GM21423 (cell line): ENCODE results near the gene TRAPPC14.

ENCODE experiments used
- ATAC-seq: cut with Tn5 transposase; IDR thresholded peaks from one replicate; pipeline ENCODE4 v1.9.1; 2021; ENCODE audit warnings: mild to moderate bottlenecking, moderate library complexity; ENCODE audit not compliant: unreplicated experiment

The TRAPPC14 gene

DNA sequence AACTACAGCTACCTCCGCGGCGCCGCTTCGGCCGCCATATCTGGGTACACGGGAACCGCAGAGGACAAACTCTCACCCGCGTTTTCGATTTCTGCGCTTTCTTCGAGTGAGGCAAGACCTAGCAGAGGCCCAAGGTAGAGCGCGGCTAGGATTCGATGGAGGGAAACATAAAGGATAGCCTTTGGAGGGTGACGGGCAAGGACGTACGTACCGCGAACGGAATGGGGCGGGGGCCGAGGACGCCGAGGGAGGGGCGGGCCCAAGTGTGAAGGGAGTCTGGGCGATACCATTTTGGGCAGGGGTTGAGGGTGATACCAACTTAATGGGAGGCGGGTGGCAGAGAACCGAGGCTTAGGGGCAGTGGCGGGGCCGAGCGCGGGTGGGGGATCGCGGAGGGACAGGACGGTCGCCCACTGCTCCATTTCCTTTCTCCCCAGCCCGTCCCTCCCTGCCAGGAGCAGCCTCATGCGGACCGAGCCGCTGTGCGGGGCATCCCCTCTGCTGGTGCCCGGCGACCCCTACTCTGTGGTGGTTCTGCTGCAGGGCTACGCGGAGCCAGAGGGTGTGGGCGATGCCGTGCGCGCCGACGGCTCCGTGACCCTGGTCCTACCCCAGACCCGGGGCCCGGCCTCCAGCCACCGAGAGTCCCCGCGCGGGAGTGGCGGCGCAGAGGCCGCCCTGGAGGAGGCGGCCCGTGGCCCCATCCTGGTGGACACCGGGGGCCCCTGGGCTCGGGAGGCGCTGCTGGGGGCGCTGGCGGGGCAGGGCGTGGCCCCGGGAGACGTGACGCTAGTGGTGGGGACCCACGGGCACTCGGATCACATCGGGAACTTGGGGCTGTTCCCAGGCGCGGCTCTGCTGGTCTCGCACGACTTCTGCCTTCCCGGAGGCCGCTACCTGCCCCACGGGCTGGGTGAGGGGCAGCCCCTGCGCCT, 31.3 kb downstream of the TRAPPC14 start, which contains the start of gene MBLAC1:
MBLAC1 (plus strand) TSS at position 37 of the 935 bp plus-strand sequence; CDS start at position 466, 429 bp downstream.
- ATAC-seq = peak; percentile 54

DNA sequence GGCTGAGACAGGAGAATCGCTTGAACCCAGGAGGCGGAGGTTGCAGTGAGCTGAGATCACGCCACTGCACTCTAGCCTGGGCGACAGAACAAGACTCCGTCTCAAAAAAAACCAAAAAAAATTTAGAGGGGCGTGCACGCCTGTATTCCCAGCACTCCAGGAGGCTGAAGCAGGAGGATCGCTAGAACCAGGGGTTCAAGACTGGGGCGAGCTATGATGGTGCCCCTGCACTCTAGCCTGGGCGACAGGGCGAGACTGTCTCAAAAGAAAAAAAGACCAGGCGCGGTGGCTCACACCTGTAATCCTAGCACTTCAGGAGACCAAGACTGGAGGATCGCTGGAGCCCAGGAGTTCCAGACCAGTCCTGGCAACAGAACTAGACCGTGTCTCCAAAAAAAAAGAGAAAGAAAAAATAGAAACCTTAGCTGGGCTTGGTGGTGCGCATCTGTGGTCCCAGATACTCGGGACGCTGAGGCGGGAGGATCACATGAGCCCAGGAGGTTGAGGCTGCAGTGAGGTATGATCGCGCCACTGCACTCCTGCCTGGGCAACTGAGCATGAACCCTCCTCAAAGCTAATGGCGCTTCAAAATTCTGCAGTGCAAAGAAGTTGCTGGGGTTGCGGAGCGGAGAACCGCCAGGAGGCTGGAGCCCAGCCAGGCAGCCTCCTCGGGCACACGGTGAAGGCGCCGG, 32.1 kb downstream of the TRAPPC14 start:
- peak; percentile 13 for ATAC-seq

DNA sequence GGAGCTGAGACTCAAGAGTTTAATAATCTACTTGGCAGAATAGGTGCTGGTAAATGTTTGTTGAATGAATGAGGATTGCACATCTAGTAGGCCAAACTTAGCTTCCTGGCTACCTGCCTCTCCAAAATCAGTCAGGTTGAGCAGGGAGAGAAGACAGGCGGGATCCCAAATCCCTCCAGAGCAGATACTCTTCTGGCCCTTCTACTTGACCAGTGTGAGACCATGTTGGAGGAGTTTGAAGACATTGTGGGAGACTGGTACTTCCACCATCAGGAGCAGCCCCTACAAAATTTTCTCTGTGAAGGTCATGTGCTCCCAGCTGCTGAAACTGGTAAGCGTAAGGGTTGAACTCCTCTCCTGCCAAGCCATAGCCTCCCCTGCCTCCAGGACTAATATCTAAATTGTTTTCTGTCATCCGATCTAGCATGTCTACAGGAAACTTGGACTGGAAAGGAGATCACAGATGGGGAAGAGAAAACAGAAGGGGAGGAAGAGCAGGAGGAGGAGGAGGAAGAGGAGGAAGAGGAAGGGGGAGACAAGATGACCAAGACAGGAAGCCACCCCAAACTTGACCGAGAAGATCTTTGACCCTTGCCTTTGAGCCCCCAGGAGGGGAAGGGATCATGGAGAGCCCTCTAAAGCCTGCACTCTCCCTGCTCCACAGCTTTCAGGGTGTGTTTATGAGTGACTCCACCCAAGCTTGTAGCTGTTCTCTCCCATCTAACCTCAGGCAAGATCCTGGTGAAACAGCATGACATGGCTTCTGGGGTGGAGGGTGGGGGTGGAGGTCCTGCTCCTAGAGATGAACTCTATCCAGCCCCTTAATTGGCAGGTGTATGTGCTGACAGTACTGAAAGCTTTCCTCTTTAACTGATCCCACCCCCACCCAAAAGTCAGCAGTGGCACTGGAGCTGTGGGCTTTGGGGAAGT, 34.0 kb downstream of the TRAPPC14 start:
- ATAC-seq = no peak

DNA sequence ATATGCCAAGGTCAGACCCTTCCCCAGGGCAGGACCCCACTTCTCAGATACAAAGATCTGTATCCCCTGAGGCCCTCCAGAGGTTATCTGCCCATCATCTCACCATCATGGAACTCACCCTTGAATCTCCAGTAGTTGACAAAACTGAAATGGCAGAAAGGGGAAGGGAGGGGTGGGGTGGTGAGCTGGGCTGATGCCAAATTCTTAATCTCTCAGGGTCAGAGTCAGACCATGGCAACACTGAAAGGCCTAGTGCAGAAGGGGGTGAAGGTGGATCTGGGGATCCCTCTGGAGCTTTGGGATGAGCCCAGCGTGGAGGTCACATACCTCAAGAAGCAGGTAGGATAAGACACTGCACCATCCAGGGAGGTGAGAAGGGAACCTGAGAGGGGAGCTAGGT, 36.0 kb downstream of the TRAPPC14 start:
- no peak for ATAC-seq

DNA sequence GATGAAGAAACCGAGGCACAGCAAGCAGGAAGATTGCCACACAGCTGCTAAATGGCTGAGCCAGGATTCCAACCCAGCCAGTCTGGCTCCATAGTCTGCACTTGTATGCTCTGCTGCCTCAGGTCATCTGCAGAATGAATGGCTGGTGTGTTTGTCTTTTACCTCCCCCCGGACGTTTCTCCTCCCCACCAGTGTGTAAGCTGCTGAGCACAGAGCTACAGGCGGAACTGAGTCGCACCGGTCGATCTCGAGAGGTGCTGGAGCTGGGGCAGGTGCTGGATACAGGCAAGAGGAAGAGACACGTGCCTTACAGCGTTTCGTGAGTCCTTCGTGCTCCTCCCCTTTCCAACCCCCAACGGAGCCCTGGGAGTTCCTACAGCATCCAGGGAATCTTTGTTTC, 36.5 kb downstream of the TRAPPC14 start:
- no peak for ATAC-seq

DNA sequence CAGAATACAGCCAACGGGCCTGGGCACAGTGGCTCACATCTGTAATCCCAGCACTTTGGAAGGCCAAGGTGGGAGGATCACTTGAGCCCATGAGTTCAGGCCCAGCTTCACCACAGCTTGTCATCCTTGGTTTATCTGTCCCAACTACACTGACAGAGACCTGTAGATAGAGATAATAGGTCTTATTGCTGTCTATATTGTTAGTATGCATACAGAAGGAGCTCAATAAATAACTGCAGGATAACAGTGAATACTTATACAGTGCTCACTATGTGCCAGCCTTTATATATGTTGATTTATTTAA, 37.8 kb downstream of the TRAPPC14 start:
- ATAC-seq = no peak

DNA sequence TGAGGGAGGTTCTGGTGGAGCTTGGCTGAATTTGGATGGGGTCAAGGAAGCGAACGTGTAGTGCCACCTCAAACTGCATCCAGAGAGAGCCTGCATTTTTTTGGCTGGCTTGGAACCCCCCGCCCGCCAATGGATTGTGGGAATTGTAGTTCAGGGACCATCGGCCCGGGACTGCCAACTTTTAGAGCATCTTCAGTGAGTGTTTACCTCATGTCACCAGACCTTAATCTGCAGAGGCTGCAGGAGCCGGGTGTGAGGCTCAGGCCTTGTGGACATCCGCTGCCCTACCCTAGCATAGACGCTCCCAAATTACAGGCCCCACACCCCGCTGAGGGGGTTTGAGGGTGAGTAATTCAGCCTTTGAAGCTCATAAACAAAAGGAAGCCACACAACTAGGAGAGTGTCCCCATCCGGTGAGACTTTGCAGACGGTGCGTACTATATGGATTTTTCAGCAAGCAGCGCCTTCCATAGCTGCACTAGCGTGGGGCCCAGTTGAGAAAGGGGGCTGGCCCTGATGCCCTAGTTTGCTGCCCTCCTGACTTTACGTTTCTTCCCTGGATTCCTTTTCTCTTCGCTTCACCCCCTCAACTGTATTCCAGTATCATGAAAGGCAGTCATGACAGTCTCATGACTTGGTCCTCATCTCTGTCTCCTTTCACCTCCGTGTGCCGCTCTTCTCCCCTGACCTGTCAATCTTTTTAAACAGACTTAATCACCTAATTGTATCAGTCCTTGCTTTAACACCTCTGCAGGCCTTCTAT, 38.4 kb downstream of the TRAPPC14 start:
- ATAC-seq = peak; percentile 30

DNA sequence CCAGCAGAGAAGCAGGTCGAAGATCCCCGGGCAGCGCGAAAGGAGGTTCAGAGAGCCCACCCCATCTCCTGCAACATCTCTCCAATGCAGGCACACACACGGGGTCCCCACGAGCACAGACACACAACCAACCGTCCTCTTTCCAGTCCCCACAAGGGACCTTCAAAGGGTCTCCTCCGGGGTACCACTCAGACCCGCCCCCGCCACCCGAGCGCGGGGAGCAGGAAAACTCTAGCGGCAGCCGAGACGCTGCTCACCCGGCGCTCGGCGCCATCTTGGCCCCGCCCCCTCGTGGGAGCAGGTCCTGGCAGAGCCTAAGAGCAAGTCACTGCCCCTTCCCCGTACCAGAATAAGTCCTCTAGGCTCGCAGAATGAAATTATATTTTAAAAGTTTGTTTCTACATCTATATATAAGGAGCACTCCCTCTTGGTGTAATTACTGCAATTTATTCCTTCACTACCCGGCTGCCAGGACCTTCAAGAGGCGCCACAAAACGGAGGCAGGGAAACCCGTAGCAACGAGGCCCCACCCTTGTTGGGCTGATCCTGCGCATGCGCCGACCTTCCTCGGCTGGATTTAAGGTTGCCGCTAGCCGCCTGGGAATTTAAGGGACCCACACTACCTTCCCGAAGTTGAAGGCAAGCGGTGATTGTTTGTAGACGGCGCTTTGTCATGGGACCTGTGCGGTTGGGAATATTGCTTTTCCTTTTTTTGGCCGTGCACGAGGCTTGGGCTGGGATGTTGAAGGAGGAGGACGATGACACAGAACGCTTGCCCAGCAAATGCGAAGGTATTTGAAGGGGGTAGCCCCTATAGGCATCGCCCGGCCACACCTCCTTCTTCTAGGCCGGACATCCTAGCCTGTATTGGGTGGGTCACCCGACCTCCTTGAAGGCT, 39.2 kb downstream of the TRAPPC14 start, which contains the start of the genes CNPY4 and TAF6:
CNPY4 (plus strand) TSS at position 563 of the 898 bp plus-strand sequence; CDS start at position 674, 111 bp downstream.
TAF6 (minus strand) TSS at position 287 of the 898 bp plus-strand sequence. CDS start 5,149 bp downstream, outside the sequence.
- peak; percentile 69 for ATAC-seq

DNA sequence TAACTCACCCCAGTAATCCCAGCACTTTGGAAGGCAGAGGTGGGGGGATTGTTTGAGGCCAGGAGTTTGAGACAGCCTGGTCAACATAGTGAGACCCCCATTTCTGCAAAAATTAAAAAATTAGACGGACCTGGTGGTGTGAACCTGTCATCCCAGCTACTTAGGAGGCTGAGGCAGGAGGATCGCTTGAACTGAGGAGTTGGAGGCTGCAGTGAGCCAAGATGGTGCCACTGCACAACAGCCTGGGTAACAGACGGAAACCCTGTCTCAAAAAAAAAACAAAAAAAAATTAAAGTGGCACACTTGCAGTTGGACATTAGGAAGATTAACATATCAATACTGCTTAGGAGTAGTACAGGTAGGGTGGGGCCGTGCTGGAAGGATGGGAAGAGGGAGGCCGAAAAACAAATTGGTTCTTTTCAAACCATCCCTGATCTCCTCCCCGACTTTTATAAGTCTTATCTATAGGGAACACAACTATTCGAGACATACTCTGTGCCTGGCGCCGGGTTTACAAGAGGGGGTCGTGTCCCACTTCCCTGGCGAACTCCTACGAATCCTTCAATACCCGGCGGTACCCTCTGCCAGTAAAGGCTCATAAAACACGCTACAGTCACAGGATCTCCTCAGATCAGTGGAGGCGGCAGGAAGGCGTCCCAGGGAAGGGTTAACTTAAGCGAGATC, 40.0 kb downstream of the TRAPPC14 start:
- no peak for ATAC-seq

DNA sequence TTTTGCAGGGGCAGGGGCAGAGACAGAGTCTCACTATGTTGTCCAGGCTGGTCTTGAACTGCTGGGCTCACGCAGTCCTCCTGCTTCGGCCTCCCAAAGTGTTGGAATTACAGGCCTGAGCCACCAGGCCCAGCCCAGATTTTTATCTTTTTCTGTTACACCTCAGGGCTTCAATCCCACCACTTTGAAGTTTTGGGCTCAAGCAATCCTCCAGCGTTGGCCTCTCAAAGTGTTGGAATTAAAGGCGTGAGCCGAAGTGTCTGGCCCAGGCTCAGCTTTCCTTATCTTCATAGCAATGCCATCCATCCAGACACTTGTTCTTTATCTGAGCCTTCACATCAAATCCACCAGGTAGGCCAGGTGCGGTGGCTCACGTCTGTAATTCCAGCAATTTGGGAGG, 43.5 kb downstream of the TRAPPC14 start:
- ATAC-seq = no peak

DNA sequence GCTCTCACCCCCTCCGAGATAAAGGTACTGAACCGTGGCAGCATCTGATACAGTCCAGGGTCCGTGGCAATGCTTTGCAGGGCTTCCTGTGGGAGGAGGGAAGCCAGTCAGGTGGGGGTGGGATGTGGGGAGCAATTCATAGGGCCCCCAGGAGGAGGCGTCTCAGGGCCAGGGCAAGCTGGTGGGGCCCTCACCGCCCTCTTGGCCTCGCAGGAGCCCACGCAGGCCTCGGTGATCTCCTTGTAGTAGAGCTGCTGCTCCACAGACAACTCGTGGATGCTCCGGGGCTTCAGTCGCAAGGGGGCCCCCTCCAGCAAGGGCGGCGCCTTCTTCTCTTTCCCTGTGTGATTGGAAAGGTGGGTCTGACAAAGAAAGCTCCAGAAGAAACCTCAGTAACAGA, 46.6 kb downstream of the TRAPPC14 start:
- no peak for ATAC-seq

DNA sequence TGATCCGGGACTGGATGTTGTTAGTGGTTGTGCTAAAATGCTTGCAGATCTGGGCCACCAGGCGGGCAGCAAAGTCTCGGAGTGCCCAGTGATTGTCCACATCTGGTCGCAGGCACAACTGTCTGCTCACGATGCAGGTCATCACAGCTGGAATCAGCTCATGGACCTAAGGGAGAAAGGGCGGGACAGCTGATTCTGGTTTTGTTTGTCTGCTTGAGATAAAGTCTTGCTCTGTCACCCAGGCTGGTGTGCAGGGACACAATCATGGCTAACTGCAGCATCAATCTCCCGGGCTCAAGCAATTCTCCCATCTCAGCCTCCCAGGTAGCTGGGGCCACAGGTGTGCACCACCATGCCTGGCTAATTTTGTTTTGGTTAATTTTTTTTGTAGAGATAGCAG, 47.4 kb downstream of the TRAPPC14 start:
- no peak for ATAC-seq

DNA sequence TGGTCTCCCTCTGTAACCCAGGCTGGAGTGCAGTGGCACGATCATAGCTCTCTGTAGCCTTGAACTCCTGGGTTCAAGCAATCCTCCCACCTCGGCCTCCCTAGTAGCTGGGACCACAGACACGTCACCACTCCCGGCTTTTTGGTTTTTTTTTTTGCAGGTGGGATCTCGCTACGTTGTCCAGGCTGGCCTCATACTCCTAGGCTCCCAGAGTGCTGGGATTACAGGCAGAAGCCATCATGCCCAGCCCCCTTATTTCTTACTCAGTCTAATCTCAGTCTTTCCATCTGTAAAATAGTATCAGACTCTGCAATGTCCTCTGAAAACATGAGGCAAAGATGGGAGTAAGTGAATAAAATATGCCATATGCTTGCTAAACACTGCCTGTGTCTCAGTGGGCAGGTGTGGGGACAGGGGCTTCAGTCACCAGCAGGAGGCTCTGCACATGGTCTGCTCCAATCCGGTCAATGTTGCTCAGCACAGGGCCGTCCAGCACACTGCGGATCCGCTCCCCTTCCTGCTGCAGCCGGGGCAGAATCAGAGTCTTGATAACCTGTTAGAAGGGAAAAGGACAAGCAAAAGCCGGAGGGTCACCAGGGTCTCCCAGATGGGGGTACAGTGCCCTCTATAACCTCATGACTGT, 48.9 kb downstream of the TRAPPC14 start:
- ATAC-seq = no peak

DNA sequence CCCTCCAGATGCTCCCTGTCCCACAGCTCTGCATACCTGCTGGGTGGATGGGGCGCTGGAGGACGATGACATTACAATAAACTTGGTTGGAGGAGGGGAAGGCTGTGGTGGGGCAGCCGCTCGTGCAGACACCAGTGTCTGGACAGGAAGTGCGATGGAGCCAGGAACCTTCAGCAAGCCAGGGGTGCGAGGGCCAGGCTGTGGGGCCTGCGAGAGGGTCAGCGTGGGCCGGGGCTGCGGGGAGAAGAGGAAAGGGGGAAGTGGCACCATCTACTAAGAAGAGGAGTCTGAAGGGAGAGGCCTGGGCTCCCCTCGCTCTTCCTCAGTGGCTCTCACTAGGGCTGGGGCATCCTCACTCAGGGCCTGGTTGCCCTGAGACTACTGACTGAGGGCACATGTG, 50.6 kb downstream of the TRAPPC14 start:
- no peak for ATAC-seq

DNA sequence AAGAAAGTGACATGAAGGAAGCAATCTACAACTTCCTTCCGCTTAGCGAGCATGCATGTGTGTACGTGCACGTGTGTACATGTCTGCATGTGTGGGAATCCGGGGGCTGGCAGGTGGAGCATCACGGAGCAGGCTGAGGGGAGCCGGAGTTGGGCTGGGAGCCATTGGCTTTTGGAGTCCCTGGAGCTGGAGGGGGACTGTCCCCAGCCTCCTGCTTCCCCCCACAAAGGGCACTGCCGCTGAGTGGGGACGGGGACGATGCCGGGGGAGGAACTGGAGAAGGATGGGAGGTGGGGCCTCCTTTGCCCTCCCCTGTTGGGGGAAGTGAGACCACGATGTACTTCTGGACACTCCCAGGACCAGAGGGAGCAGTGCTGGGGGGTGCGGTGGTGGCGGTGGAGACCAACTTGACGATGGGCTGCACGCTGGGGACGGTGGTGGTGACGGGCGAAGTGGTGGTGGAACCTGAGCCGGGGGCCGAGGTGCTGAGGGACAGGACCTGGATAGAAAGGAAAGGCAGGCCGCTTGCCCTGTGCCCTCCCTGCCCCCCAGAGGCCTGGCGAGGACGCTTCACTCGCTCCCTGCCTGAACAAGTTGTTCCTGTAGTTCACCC, 51.3 kb downstream of the TRAPPC14 start:
- ATAC-seq = no peak

DNA sequence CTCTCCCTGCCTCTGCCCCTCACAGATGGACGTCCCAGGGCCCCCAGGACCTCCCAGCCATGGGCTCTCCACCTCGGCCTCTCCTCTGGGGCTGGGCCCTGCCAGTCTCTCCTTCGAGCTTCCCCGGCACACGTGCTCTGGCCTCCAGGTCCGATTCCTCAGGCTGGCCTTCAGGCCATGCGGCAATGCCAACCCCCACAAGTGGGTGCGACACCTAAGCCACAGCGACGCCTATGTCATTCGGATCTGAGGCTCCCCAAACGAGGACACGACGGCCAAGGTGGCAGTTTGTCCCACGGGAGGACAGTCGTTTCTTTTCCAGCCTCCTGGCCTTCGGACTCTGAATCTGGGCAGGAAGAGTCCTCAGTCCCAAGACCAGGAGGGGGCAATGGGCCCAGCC, 51.9 kb downstream of the TRAPPC14 start:
- ATAC-seq = no peak

DNA sequence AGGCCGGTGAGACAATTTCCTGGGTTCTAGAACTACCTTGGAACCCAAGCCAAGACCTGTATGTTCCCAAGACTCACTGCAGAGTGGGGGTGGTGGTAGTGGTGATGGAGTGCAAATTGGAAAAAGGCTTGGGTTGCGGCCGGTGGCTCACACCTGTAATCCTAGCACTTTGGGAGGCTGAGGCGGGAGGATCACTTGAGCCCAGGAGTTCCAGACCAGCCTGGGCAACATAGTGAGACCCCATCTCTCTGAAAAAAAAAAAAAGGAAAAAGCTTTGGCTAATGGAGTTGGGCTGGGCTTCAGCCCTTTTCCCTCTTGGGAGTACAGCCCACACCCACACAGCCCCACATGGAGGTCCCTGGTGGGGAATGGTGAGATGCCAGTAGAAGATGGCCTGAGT, 53.0 kb downstream of the TRAPPC14 start:
- no peak for ATAC-seq
